ENCODE results near the gene PRKAG2. TPM values are rescaled to one million over a fixed set of nuclear protein-coding genes. Genes with fewer than 3 reads are reported as not detected.
A peak's percentile ranks its signal among the peaks of the same experiment; 100 is the strongest.

Gene PRKAG2
- total RNA-seq, 1 donor from 2014 or later: 17.5 TPM

DNA sequence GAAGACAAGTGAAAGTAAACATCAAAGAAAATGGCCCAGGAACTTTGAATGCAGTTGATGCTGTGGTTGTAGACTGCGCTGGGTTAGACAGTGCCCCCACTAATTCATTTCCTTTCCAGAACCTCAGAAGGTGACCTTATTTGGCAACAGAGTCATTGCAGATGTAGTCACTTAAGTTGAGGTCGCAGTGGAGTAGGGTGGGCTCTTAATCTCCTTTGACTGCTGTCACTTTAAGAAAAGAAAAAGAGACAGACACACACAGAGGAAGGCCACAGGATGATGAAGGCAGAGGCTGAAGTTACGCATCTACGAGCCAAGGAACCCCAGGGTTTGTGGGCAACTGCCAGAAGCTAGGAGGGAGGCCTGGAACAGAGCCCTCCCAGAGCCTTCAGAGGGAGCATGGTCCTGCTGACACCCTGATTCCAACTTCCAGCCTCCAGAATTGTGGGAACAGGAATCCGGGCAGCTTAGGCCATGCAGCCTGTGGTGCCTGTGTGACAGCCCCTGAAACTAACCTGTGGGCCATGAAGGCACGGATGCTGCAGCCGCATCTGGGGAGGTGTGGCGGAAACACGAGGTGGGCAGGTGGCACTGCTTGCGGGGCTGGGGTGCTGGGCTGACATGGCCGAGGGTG lies 107.6 kb downstream of the PRKAG2 start:
- DNase-seq (ENCODE audit: low read depth in 2 of 2): no peak

- DNase-seq (ENCODE audit: low read depth in 2 of 2): no peak
Measured at GRCh38 chr7:151768805-151769187, 108.1 kb downstream of the PRKAG2 start.

DNA sequence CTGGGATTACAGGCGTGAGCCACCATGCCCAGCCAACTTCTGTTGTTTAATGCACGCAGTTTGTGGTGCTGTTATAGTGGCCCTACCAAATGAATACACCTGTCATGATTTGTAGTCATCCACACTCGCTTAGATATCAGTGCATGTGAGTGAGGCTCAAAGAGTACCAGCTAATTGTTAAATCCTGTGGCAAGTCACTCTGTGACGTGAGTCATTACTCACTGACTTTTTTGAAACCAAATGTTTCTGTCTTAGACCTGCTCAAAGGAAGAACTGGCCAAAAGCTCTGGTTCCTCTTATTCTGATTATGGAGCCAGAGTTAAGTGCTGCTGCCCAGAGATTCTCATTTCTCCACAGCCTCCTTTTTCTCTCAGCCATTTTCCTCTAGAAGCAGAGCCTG lies 109.4 kb downstream of the PRKAG2 start:
- DNase-seq (ENCODE audit: low read depth in 2 of 2): no peak

- no peak for DNase-seq (ENCODE audit: low read depth in 2 of 2)
Measured at GRCh38 chr7:151764056-151764920, 112.6 kb downstream of the PRKAG2 start.

GRCh38 chr7:151763420-151763984 lies 113.4 kb downstream of the PRKAG2 start:
- DNase-seq (ENCODE audit: low read depth in 2 of 2): no peak

- DNase-seq (ENCODE audit: low read depth in 2 of 2): no peak
Measured at GRCh38 chr7:151762583-151763245, 114.2 kb downstream of the PRKAG2 start.

GRCh38 chr7:151761957-151762356 lies 115.0 kb downstream of the PRKAG2 start:
- DNase-seq (ENCODE audit: low read depth in 2 of 2): no peak

- DNase-seq (ENCODE audit: low read depth in 2 of 2): no peak
Measured at GRCh38 chr7:151761231-151761630, 115.7 kb downstream of the PRKAG2 start.

DNA sequence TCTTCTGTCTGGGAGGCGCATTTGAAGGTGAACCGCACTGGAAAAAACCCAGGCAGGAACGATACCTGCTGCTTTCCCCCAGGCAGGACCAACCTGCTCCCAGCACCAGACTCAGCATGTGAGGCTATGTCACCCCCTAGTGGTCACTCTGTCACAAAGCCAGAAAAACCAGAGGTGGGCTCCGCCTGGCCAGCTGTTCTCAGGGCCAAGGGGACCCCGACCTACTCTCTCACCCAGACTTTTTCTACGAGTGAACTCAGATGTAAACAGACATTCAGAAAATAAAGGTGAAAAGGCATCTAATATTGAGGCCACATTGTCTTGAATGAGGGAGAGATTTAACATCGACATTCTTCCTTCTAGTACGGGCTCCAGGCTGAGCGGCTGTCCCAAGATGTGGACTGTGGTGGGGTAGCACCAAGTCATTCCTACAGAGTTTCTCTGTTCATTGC lies 117.3 kb downstream of the PRKAG2 start:
- DNase-seq (ENCODE audit: low read depth in 2 of 2): peak; percentile 53 to 74

DNA sequence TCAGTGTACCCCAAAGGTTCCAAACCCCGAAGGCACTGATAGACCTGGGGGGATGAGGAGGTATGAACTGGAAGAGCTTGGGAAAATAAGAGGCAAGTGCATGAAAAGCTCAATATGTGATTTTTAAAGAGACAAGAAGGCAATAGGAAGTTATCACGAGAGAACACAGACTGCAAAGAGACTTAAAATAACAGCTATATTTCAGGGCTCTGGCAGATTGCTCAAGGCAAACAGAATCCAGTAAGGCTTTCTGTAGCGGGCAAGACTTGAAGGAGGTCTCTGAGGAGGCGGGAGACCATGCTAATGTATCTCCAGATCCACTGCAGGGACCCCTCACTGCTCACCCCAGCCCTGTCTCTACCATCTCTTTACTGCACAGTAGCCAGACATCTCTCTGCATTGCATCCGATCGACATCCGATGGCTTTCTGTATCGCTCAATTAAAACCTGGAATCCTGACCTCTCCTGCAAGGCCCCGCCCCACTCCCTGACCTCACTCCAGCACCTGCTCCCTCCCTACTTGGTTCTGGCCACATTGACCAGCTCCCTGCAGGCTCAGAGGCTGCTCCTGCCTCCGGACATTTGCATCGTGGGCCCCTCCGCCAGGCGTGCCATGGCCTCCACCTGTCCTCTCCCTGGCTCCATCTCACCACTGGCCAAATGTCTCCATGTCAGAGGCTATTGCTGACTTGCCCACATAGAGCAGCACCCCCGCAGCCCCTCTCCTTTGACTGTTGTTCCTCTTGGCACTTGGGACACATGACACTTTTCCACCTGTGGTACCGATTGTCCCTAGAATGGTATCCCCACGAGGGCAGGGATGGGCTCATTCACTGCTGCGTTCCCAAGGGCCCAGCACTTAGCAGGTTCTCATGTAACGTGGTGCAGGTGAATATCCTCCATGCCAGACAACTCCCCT lies 118.0 kb downstream of the PRKAG2 start:
- no peak for DNase-seq (ENCODE audit: low read depth in 2 of 2)

- no peak for DNase-seq (ENCODE audit: low read depth in 2 of 2)
Measured at GRCh38 chr7:151757274-151757673, 119.6 kb downstream of the PRKAG2 start.

DNA sequence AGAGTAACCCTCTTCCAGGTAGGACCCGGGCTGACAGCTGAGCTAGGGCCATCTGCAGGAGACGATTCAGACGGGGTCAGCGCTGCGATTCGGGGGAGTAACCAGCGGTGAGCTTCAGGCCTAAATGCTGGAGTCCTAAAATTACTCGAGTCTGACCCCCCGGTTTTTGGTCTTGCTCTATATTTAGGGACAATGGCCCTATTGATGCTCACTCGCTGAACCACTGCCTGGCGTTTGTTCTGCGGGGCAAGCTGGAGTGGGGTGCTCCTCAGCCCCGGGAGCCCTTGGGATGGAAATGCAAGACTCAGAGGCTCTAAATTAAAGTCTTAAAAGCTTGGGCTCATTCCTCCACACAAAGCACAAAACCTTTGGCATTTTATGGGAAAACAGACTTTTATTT lies 120.0 kb downstream of the PRKAG2 start:
- DNase-seq (ENCODE audit: low read depth in 2 of 2): no peak

DNA sequence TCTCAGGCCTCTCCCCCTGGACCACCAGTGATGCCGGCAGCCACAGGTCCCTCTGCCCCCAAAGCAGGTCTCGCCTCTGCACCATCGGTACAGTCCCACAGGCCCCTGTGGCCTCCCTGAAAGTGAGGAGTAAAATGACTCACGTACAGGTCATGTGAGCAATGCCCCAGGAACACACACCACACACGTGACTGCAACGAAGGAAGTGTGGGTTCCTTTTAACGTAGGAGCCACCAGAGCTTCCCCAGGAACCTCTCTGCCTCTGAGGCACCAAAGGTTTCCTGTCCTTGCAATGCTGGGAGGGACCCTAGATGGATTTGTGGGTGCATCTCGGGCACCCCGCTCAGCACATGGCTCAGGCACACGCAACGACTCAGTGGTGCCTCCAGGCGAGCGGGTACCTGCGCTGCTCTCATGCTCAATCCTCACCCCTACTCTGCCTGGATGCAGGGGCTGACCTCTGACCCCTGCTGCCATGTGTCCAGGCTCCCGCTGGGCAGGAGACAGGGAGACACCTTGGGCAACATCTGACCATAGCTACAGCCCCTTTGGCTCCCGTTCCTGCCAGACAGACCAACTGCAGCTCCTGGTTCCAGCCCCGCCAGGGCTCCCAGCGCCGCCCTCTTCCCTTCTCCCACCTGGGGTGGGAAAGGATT lies 120.7 kb downstream of the PRKAG2 start:
- DNase-seq (ENCODE audit: low read depth in 2 of 2): peak in 1 of 2 donors; percentile 40

DNA sequence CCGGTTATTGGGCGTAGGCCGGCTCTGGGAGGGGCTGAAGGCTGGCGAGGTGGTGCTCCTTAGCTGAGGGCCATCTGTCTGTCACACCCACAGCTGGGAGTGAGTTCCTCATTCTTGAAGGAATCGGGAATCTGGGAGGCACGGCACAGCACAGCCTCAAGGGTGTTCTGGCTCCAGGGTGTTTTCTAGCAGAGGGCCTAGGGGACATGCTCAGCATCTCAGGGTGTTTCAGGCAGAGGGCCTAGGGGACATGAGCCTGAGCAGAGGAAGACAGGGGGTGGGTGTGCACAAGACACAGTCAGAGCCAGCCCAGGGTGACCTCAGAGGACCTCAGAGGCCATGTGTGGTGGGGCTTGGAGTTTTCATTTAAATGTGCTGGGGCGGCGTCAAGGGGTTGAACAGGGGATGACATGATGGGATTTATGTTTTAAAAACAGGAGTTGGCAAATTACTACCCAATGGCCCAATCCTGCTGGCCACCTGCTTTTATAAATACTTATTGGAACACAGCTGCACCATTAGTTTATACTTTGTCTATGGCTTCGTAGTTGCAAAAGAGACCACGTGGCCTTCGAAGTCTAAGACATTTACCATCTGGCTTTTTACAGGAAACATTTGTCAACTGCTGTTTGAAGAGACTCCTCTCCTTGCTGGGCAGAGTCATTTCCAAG lies 121.6 kb downstream of the PRKAG2 start:
- DNase-seq (ENCODE audit: low read depth in 2 of 2): no peak

GRCh38 chr7:151754688-151755130 lies 122.2 kb downstream of the PRKAG2 start:
- DNase-seq (ENCODE audit: low read depth in 2 of 2): no peak

- peak; percentile 95 to 98 for DNase-seq (ENCODE audit: low read depth in 2 of 2)
Measured at GRCh38 chr7:151754142-151754590, 122.7 kb downstream of the PRKAG2 start.

DNA sequence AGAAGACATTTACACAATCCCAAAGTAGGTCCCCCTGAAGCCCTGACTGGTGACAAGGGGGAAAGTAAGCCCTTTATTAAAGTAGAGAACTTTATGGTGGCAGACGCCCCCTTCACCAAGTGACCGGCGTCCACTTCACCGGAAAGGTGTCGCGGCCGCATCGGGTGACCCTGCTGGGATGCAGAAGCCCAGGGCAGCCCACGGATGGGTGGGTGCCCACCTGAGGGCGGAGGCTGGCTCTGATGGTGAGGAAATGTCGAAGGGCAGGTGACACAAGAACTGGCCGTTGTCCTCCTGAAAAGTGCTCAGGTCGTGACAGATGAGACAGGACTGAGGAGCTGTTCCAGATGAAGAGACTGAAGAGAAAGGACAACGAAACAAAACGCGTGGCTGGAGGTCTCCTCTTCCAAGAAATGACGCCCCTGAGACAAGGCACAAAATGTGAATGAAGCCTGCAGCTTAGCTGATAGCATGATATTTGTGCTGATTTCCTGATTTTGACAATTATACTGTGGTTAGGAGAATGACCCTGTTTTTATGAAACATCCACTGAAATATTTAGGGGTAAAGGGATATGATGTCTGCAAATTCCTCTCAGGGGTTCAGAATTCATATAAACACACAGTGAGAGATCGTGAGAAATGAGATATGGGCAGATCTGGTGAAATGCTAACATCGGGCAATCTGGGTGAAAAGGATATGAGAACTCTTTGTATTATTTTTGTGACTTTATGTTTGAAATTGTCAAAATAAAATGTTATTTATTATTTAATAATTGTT lies 123.9 kb downstream of the PRKAG2 start:
- DNase-seq (ENCODE audit: low read depth in 2 of 2): no peak

DNA sequence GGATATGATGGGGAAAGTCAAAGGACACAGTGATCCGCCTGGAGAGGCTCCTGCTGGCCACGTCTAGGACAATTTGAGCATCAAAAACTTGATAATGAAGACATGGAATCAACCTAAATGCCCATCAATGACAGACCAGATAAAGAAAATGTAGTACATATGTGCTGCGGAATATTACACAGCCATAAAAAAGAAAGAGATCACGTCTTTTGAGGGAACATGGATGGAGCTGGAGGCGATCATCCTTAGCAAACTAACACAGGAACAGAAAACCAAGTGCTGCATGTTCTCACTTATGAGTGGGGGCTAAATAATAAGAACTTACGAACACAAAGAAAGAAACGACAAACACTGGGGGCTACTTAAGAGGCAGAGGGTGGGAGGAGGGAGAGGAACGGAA lies 124.9 kb downstream of the PRKAG2 start:
- DNase-seq (ENCODE audit: low read depth in 2 of 2): no peak

GRCh38 chr7:151748733-151749132 lies 128.2 kb downstream of the PRKAG2 start:
- no peak for DNase-seq (ENCODE audit: low read depth in 2 of 2)
